Measurements from ENCODE around the gene MAGI1.

The MAGI1 gene

GRCh38 chr3:65526656-65527055, 512.1 kb downstream of the MAGI1 start:
- TF ChIP-seq SNAI2 (CRISPR knock-in tag; IDR thresholded peaks at IDR 0.05) (no peak), PATZ1 (CRISPR knock-in tag; IDR thresholded peaks at IDR 0.05; ENCODE audit: borderline replicate concordance) (no peak), PPARA (CRISPR knock-in tag; IDR thresholded peaks at IDR 0.05; ENCODE audit: borderline replicate concordance) (no peak), ARNTL (CRISPR knock-in tag; IDR thresholded peaks at IDR 0.05; ENCODE audit: borderline replicate concordance, low read depth) (no peak), BACH2 (CRISPR knock-in tag; IDR thresholded peaks at IDR 0.05; ENCODE audit: borderline replicate concordance) (no peak), CSRNP3 (CRISPR knock-in tag; IDR thresholded peaks at IDR 0.05) (no peak), CREB5 (CRISPR knock-in tag; IDR thresholded peaks at IDR 0.05; ENCODE audit: low read depth) (no peak)

GRCh38 chr3:65524584-65524983, 514.1 kb downstream of the MAGI1 start:
- ATAC-seq, result no peak
- TF ChIP-seq ZNF70 (CRISPR knock-in tag; IDR thresholded peaks at IDR 0.05) (no peak), SNAI2 (CRISPR knock-in tag; IDR thresholded peaks at IDR 0.05) (no peak), ZNF8 (CRISPR knock-in tag; IDR thresholded peaks at IDR 0.05) (no peak), PATZ1 (CRISPR knock-in tag; IDR thresholded peaks at IDR 0.05; ENCODE audit: borderline replicate concordance) (no peak), ZFP3 (CRISPR knock-in tag; IDR thresholded peaks at IDR 0.05) (no peak), TOX (CRISPR knock-in tag; IDR thresholded peaks at IDR 0.05; ENCODE audit: borderline replicate concordance) (no peak), ZNF565 (CRISPR knock-in tag; conservative IDR thresholded peaks at IDR 0.05; ENCODE audit: low read depth) (no peak), GLIS3 (CRISPR knock-in tag; IDR thresholded peaks at IDR 0.05) (no peak)

More at GRCh38 chr3:65526656-65527055, 512.1 kb downstream of the MAGI1 start:
- no peak for ATAC-seq

- no peak for ATAC-seq
- TF ChIP-seq ZC3H10 (CRISPR knock-in tag; IDR thresholded peaks at IDR 0.05) (no peak), ESRRG (CRISPR knock-in tag; IDR thresholded peaks at IDR 0.05) (no peak), ZFP30 (CRISPR knock-in tag; IDR thresholded peaks at IDR 0.05) (no peak), ISL1 (CRISPR knock-in tag; IDR thresholded peaks at IDR 0.05) (no peak), ZNF565 (CRISPR knock-in tag; conservative IDR thresholded peaks at IDR 0.05; ENCODE audit: low read depth) (no peak), RARB (CRISPR knock-in tag; IDR thresholded peaks at IDR 0.05) (no peak)
Observed at GRCh38 chr3:65523878-65524277, 514.8 kb downstream of the MAGI1 start.

- no peak for ATAC-seq
- TF ChIP-seq ZNF70 (CRISPR knock-in tag; IDR thresholded peaks at IDR 0.05) (no peak), ZC3H10 (CRISPR knock-in tag; IDR thresholded peaks at IDR 0.05) (no peak), PATZ1 (CRISPR knock-in tag; IDR thresholded peaks at IDR 0.05; ENCODE audit: borderline replicate concordance) (no peak), CSDC2 (CRISPR knock-in tag; IDR thresholded peaks at IDR 0.05) (no peak), ARNTL (CRISPR knock-in tag; IDR thresholded peaks at IDR 0.05; ENCODE audit: borderline replicate concordance, low read depth) (no peak), CREB5 (CRISPR knock-in tag; IDR thresholded peaks at IDR 0.05; ENCODE audit: low read depth) (no peak), TSHZ2 (CRISPR knock-in tag; IDR thresholded peaks at IDR 0.05) (no peak), BACH2 (CRISPR knock-in tag; IDR thresholded peaks at IDR 0.05; ENCODE audit: borderline replicate concordance) (no peak), ZNF565 (CRISPR knock-in tag; conservative IDR thresholded peaks at IDR 0.05; ENCODE audit: low read depth) (no peak), OSR1 (CRISPR knock-in tag; IDR thresholded peaks at IDR 0.05) (no peak), TOX (CRISPR knock-in tag; IDR thresholded peaks at IDR 0.05; ENCODE audit: borderline replicate concordance) (no peak), TCF4 (CRISPR knock-in tag; IDR thresholded peaks at IDR 0.05; ENCODE audit: borderline replicate concordance) (no peak), ESRRG (CRISPR knock-in tag; IDR thresholded peaks at IDR 0.05) (no peak), RARB (CRISPR knock-in tag; IDR thresholded peaks at IDR 0.05) (no peak), GLIS3 (CRISPR knock-in tag; IDR thresholded peaks at IDR 0.05) (no peak)
Observed at GRCh38 chr3:65521032-65521431, 517.7 kb downstream of the MAGI1 start.
